ENCODE measurements around the gene C4orf46. TPM values are rescaled to one million over a fixed set of nuclear protein-coding genes. Genes with fewer than 3 reads are reported as not detected.
A peak's percentile ranks its signal among the peaks of the same experiment; 100 is the strongest.

The C4orf46 gene
- total RNA-seq, 1 experiment from 2014 or later: 9.6 TPM

- CTCF ChIA-PET: interaction anchor here (0.7 kb wide), 1 partner anchor 33 kb away, joined by 4 read pairs; no protein-coding TSS in a partner anchor
- no peak for DNase-seq
- Mint-ChIP-seq H3K4me1 (ENCODE audit: low read depth, unreplicated experiment) (no peaks in the 10 kb centered on the region), H3K27me3 (ENCODE audit: unreplicated experiment) (no peaks in the 10 kb centered on the region), H3K27ac (ENCODE audit: unreplicated experiment) (no peak overlapping the region), H3K9me3 (ENCODE audit: low read depth, unreplicated experiment) (no peaks in the 10 kb centered on the region), H3K36me3 (ENCODE audit: insufficient read depth, unreplicated experiment) (no peaks in the 10 kb centered on the region), H3K4me3 (ENCODE audit: low read depth, unreplicated experiment) (no peak overlapping the region)
- intact Hi-C loops (cut with micrococcal nuclease; ENCODE audit: unreplicated experiment): no loop called here
- no peak for TF ChIP-seq CTCF (IDR thresholded peaks at IDR 0.05; ENCODE audit: unreplicated experiment)
- no TSS peak for BruUV-seq (replicated peaks)
These were observed 7.1 kb upstream of the C4orf46 start for GRCh38 chr4:158678767-158679166.

- H3K27ac Mint-ChIP-seq (ENCODE audit: unreplicated experiment): no peak overlapping the region
- H3K9me3 Mint-ChIP-seq (ENCODE audit: low read depth, unreplicated experiment): no peaks in the 10 kb centered on the region
- CTCF ChIA-PET: interaction anchor here (0.6 kb wide), 1 partner anchor 923 kb away, joined by 3 read pairs; no protein-coding TSS in a partner anchor
- DNase-seq: no peak
- H3K4me1 Mint-ChIP-seq (ENCODE audit: low read depth, unreplicated experiment): no peaks in the 10 kb centered on the region
- H3K4me3 Mint-ChIP-seq (ENCODE audit: low read depth, unreplicated experiment): no peak overlapping the region
- H3K27me3 Mint-ChIP-seq (ENCODE audit: unreplicated experiment): no peaks in the 10 kb centered on the region
- H3K36me3 Mint-ChIP-seq (ENCODE audit: insufficient read depth, unreplicated experiment): peaks cover 18% of the 10 kb centered on the region
- intact Hi-C loops (cut with micrococcal nuclease; ENCODE audit: unreplicated experiment): no loop called here
- BruUV-seq (replicated peaks): no TSS peak
- TF ChIP-seq CTCF (IDR thresholded peaks at IDR 0.05; ENCODE audit: unreplicated experiment): no peak
These were observed 4.4 kb upstream of the C4orf46 start for GRCh38 chr4:158676076-158676475.

- no peak for TF ChIP-seq CTCF (IDR thresholded peaks at IDR 0.05; ENCODE audit: unreplicated experiment)
- CTCF ChIA-PET: no interaction called here
- BruUV-seq (replicated peaks): no TSS peak
These were observed 1.9 kb upstream of the C4orf46 start for GRCh38 chr4:158673633-158674032.

GRCh38 chr4:158671915-158672806 is 474 bp upstream of the C4orf46 start, which contains the start of gene ETFDH:
ETFDH (plus strand) TSS chr4:158672296; CDS start chr4:158672457, 161 bp downstream.
- peaks cover 7% of the 10 kb centered on the region for H3K4me1 Mint-ChIP-seq (ENCODE audit: low read depth, unreplicated experiment)
- BruUV-seq (replicated peaks): no TSS peak
- intact Hi-C loops (cut with micrococcal nuclease; ENCODE audit: unreplicated experiment): no loop called here
- H3K27me3 Mint-ChIP-seq (ENCODE audit: unreplicated experiment): no peaks in the 10 kb centered on the region
- H3K27ac Mint-ChIP-seq (ENCODE audit: unreplicated experiment): peak within 1 kb of the TSS; percentile 89
- no peak for TF ChIP-seq CTCF (IDR thresholded peaks at IDR 0.05; ENCODE audit: unreplicated experiment)
- H3K9me3 Mint-ChIP-seq (ENCODE audit: low read depth, unreplicated experiment): no peaks in the 10 kb centered on the region
- H3K4me3 Mint-ChIP-seq (ENCODE audit: low read depth, unreplicated experiment): peak within 1 kb of the TSS; percentile 90
- H3K36me3 Mint-ChIP-seq (ENCODE audit: insufficient read depth, unreplicated experiment): peaks cover 24% of the 10 kb centered on the region
- CTCF ChIA-PET: no interaction called here
- peak; percentile 95 for DNase-seq

More at GRCh38 chr4:158673633-158674032, 1.9 kb upstream of the C4orf46 start:
- Mint-ChIP-seq H3K36me3 (ENCODE audit: insufficient read depth, unreplicated experiment) (peaks cover 24% of the 10 kb centered on the region), H3K27ac (ENCODE audit: unreplicated experiment) (no peak overlapping the region), H3K4me3 (ENCODE audit: low read depth, unreplicated experiment) (no peak overlapping the region), H3K9me3 (ENCODE audit: low read depth, unreplicated experiment) (no peaks in the 10 kb centered on the region), H3K27me3 (ENCODE audit: unreplicated experiment) (no peaks in the 10 kb centered on the region), H3K4me1 (ENCODE audit: low read depth, unreplicated experiment) (peaks cover 7% of the 10 kb centered on the region)
- no peak for DNase-seq
- intact Hi-C loops (cut with micrococcal nuclease; ENCODE audit: unreplicated experiment): no loop called here
